GM13976 (cell line): ENCODE results near the gene SLC35B4.
"Not testable (repeated sequence)": the region's sequence is repeated elsewhere in the genome, so short reads cannot be mapped to it uniquely, and the experiment has no call there.

ENCODE experiments used
- DNase-seq: peaks from one replicate; pipeline ENCODE4 v3.0.0; 2012; ENCODE audit warnings: low spot score
- CTCF ChIP-seq: IDR thresholded peaks from 2 replicates; pipeline ENCODE4 v1.5.1; 2012; ENCODE audit warnings: borderline replicate concordance, mild to moderate bottlenecking; ENCODE audit not compliant: insufficient read depth; ENCODE audit errors: extremely low read depth, missing control alignments, control extremely low read depth
- in situ Hi-C: fragments of 300-500 bp; cut with MboI; formaldehyde crosslinking; loops from one replicate; pipeline ENCODE4 v1.12.0; 2022; ENCODE audit warnings: low sequenced_read_pairs, mixed read lengths, inconsistent platforms; ENCODE audit not compliant: unreplicated experiment

SLC35B4 gene

GRCh38 chr7:134298902-134299683 lies 17.6 kb downstream of the SLC35B4 start:
- in situ Hi-C loops: no loop called here
- DNase-seq: no peak
- TF ChIP-seq CTCF: no peak

- no peak for DNase-seq
Measured at GRCh38 chr7:134297489-134297888, 19.2 kb downstream of the SLC35B4 start.

GRCh38 chr7:134295982-134296381 lies 20.7 kb downstream of the SLC35B4 start:
- in situ Hi-C loops, DNase-seq: not testable (repeated sequence)

More at GRCh38 chr7:134297489-134297888, 19.2 kb downstream of the SLC35B4 start:
- no peak for TF ChIP-seq CTCF
- in situ Hi-C loops: no loop called here

GRCh38 chr7:134293002-134293740 lies 23.6 kb downstream of the SLC35B4 start:
- in situ Hi-C loops: no loop called here
- TF ChIP-seq CTCF: no peak
- peak; percentile 80 for DNase-seq

- no peak for DNase-seq
- in situ Hi-C loops: no loop called here
- no peak for TF ChIP-seq CTCF
Measured at GRCh38 chr7:134290286-134290685, 26.4 kb downstream of the SLC35B4 start.

- in situ Hi-C loops: no loop called here
- DNase-seq: no peak
- no peak for TF ChIP-seq CTCF
Measured at GRCh38 chr7:134289841-134290240, 26.9 kb downstream of the SLC35B4 start.

- in situ Hi-C loops: no loop called here
- no peak for DNase-seq
- TF ChIP-seq CTCF: no peak
Measured at GRCh38 chr7:134289423-134289822, 27.3 kb downstream of the SLC35B4 start.
